ENCODE data around the gene KLHDC8B. TPM values are rescaled to one million over a fixed set of nuclear protein-coding genes. Genes with fewer than 3 reads are reported as not detected.

KLHDC8B gene
- 9.5 and 15.7 TPM in 2 replicates for total RNA-seq

DNA sequence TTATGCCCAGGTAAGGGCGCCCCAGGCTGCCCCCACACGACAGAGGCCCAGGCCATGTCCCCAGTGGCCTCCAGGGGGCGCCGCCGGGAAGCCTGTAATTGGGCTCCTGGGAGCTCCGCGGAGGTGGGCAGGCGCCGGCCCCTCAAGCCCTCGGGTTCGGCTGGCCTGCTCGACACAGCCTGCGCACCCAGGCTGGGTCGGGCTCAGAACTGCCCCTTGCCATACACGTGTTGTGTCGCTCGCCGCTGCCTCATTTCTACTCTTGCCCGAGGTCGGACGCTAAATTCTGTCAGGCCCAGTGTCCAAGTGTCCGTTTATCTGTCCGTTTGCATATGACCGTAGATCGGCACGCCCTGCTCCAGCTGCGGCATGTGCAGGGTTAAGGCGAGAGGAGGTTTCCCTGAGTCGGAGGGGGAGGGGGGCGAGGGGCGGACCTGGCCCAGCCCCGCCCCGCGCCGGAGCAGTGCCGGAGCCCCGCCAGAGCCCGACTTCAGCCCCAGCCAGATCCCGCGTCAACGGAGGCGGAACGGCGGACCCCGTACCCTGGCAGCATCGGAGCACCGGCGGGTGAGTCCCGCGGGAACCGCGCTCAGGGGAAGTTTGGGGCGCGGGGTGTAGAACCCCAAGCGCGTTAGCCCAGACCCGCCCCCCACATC, at the start of gene KLHDC8B:
Gene KLHDC8B (plus strand): TSS at position 480 of the 656 bp plus-strand sequence. CDS start 1,172 bp downstream, outside the sequence.

GRCh38 chr3:49132437-49133225, 38.8 kb upstream of the KLHDC8B start, which contains the start of gene LAMB2:
LAMB2 (minus strand) TSS chr3:49133050; CDS start chr3:49132867, 183 bp downstream.

DNA sequence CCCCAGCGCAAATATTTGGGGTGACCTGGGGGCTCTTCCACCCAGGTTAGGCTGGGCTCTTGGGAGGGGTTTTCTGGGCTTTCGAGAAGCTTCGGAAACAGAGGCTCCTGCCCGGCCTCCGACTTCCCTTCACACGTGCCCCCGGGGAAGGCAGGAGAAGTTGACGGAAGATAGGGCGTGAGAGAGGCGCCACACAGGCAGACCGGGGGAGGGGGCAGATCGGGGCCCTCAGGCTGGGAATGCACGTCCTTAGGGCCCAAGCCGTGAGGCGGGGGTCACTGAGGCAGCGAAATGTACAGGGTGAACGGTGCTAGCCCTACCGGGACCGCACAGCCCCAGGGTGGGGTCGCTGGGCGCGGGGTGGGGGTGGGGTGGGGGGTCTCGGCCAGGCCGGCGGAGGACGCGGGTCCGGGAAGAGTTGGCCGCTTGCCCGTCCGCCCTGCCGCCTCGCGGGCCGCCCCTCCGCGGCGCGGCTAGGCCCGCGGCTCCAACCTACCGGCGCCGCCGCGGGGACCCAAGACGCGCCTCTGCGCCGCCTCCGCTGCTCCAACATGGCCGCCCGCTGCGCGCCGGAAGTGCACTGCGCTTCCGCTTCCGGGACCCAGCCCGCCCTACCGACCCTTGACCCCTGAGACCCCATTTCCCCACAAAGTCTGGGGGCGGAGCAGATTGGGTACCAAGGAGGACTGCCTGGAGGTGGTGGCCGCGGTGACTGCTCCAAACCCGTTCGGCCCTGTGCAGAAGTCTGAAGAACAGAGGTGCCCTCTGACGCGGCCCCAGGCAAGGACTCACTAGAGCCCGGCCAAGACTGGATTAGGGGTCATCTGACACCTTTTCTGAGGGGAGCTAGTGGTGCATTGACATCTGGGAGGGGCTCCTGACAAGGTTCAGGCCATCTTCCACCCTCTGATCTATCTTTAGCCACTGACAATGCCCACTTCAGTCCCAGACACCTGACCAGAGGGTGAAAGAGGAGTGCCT, 5.3 kb upstream of the KLHDC8B start, which contains the start of gene CCDC71:
Gene CCDC71 (minus strand): TSS at position 561 of the 981 bp plus-strand sequence. CDS start 2,123 bp downstream, outside the sequence.

Other genes starting within 250 kb of the KLHDC8B start
- 34.6 and 43.9 TPM in 2 replicates for gene P4HTM, start 181.4 kb upstream of the KLHDC8B start, total RNA-seq
- 75.4 and 123 TPM in 2 replicates for gene WDR6, start 164.2 kb upstream of the KLHDC8B start, total RNA-seq
- 34.7 and 37.9 TPM in 2 replicates for gene DALRD3, start 153.0 kb upstream of the KLHDC8B start, total RNA-seq
- gene NDUFAF3, start 149.5 kb upstream of the KLHDC8B start, total RNA-seq = 56.0 and 65.3 TPM in 2 replicates
- gene IMPDH2, start 142.2 kb upstream of the KLHDC8B start, total RNA-seq = 181 and 209 TPM in 2 replicates
- gene QRICH1, start 77.5 kb upstream of the KLHDC8B start, total RNA-seq = 41.0 and 55.7 TPM in 2 replicates
- 237 and 281 TPM in 2 replicates for gene QARS1, start 66.8 kb upstream of the KLHDC8B start, total RNA-seq
- 35.3 and 57.3 TPM in 2 replicates for gene USP19, start 50.8 kb upstream of the KLHDC8B start, total RNA-seq
- gene LAMB2, start 38.5 kb upstream of the KLHDC8B start, total RNA-seq = 896 and 1,055 TPM in 2 replicates
- gene CCDC71, start 5.3 kb upstream of the KLHDC8B start, total RNA-seq = 15.1 and 19.7 TPM in 2 replicates
- 1.4 and 1.5 TPM in 2 replicates for gene C3orf62, start 105.6 kb downstream of the KLHDC8B start, total RNA-seq
- 18.7 and 29.8 TPM in 2 replicates for gene USP4, start 168.5 kb downstream of the KLHDC8B start, total RNA-seq
- gene GPX1, start 186.8 kb downstream of the KLHDC8B start, total RNA-seq = 152 and 188 TPM in 2 replicates
- gene RHOA, start 240.4 kb downstream of the KLHDC8B start, total RNA-seq = 575 and 599 TPM in 2 replicates
- gene TCTA, start 240.8 kb downstream of the KLHDC8B start, total RNA-seq = 22.0 and 29.6 TPM in 2 replicates